ENCODE results near the gene MINAR1.
"Not testable (repeated sequence)": the region's sequence is repeated elsewhere in the genome, so short reads cannot be mapped to it uniquely, and the experiment has no call there.

MINAR1 gene

GRCh38 chr15:79412010-79412409 is 20.1 kb upstream of the MINAR1 start:
- ChIA-PET POLR2A (no interaction called here), CTCF (no interaction called here)
- DNase-seq (ENCODE audit: extremely low spot score): no peak
- TF ChIP-seq, protein P1, sequence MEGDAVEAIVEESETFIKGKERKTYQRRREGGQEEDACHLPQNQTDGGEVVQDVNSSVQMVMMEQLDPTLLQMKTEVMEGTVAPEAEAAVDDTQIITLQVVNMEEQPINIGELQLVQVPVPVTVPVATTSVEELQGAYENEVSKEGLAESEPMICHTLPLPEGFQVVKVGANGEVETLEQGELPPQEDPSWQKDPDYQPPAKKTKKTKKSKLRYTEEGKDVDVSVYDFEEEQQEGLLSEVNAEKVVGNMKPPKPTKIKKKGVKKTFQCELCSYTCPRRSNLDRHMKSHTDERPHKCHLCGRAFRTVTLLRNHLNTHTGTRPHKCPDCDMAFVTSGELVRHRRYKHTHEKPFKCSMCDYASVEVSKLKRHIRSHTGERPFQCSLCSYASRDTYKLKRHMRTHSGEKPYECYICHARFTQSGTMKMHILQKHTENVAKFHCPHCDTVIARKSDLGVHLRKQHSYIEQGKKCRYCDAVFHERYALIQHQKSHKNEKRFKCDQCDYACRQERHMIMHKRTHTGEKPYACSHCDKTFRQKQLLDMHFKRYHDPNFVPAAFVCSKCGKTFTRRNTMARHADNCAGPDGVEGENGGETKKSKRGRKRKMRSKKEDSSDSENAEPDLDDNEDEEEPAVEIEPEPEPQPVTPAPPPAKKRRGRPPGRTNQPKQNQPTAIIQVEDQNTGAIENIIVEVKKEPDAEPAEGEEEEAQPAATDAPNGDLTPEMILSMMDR (IDR thresholded peaks at IDR 0.05; ENCODE audit: control extremely low read depth, extremely low read depth, low read depth, missing control alignments): no peak

GRCh38 chr15:79412429-79412828 is 19.7 kb upstream of the MINAR1 start:
- DNase-seq (ENCODE audit: extremely low spot score): no peak
- TF ChIP-seq, protein P1 (IDR thresholded peaks at IDR 0.05; ENCODE audit: control extremely low read depth, extremely low read depth, low read depth, missing control alignments): no peak
- CTCF ChIA-PET: interaction anchor here (1.2 kb wide), 1 partner anchor 184 kb away, joined by 3 read pairs; no protein-coding TSS in a partner anchor
- POLR2A ChIA-PET: no interaction called here

GRCh38 chr15:79416876-79417275 is 15.3 kb upstream of the MINAR1 start:
- ChIA-PET CTCF (interaction anchor here (1.4 to 1.6 kb wide), 3 partner anchors 11 to 33 kb away, joined by 3 to 6 read pairs (median 5); no protein-coding TSS in a partner anchor), POLR2A (no interaction called here)
- DNase-seq (ENCODE audit: extremely low spot score): no peak
- TF ChIP-seq, protein P1 (IDR thresholded peaks at IDR 0.05; ENCODE audit: control extremely low read depth, extremely low read depth, low read depth, missing control alignments): no peak

- POLR2A ChIA-PET: no interaction called here
- CTCF ChIA-PET: interaction anchor here (0.8 to 1.0 kb wide), 3 partner anchors 11 to 177 kb away, joined by 3 to 4 read pairs (median 3); no protein-coding TSS in a partner anchor
- TF ChIP-seq, protein P1 (IDR thresholded peaks at IDR 0.05; ENCODE audit: control extremely low read depth, extremely low read depth, low read depth, missing control alignments): no peak
- DNase-seq (ENCODE audit: extremely low spot score): no peak
Measured at GRCh38 chr15:79418693-79419279, 13.3 kb upstream of the MINAR1 start.

DNA sequence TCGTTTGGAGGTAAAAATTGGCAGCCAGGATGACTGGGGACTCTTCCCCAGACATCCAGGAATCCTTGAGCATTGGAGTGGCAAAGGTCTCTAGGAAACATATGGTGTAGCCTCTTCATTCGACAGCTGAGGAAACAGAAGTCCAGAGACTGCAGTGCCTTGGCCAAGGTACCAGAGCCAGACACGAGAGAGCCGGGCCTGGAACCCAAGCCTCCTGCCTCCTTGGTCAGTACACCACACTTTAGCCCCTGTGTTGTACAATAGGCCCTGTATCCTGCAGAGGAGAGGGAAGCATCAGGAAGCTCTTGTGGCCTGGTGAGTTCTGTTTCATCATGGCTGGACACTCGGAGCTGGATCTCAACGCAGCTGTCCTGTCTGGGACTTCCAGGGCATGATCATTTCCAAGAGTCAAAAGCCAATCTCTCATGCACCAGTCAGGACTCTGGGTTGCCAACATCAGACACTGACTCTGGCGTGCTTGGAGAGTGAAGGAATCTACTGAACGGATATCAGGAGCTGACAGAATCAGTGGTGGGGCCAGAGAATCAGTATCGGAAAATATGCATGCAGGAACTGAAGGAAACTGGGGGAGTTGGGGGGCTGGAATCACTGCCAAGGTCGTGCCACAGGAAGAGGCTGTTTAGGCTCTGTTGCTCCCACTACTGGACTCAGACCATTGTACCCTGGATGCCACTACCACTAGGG is 6.4 kb upstream of the MINAR1 start:
- DNase-seq (ENCODE audit: extremely low spot score): no peak
- ChIA-PET POLR2A (no interaction called here), CTCF (interaction anchor here (0.8 to 1.6 kb wide), 2 partner anchors 9 to 11 kb away, joined by 3 to 4 read pairs; no protein-coding TSS in a partner anchor)
- TF ChIP-seq, protein P1 (IDR thresholded peaks at IDR 0.05; ENCODE audit: control extremely low read depth, extremely low read depth, low read depth, missing control alignments): no peak

DNA sequence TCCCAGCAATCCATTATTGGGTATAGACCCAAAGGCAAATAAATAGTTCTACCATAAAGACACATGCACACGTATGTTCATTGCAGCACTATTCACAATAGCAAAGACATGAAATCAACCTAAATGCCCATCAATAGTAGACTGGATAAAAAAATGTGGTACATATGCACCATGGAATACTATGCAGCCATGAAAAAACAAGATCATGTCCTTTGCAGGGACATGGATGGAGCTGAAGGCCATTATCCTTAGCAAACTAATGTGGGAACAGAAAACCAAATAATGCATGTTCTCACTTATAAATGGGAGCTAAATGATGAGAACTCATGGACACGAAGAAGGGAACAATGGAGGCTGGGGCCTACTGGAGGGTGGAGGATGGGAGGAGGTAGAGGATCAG is 5.2 kb upstream of the MINAR1 start:
- CTCF ChIA-PET; DNase-seq (ENCODE audit: extremely low spot score): not testable (repeated sequence)
- POLR2A ChIA-PET: interaction anchor here (0.5 kb wide), 1 partner anchor 58 kb away, joined by 4 read pairs; no protein-coding TSS in a partner anchor

Measured in GM10248 (cell line).